PC-9 (cell line): ENCODE data around the gene C1QL2. TPM values are rescaled to one million over a fixed set of nuclear protein-coding genes. Genes with fewer than 3 reads are reported as not detected.

Source experiments
- BruUV-seq: library from RNA; stranded (reverse); fragments of 400-500 nt; replicated peaks from 2 replicates; lab custom pipeline; 2021; lab: Mats Ljungman, UMichigan
- CTCF ChIA-PET: fragments of 300-600 bp; sonication (Branson Sonifier 250); formaldehyde crosslinking; loops from one replicate; lab custom pipeline; 2022; ENCODE audit warnings: antibody characterized with exemption; lab: Charles Lee
- POLR2A ChIA-PET: fragments of 300-600 bp; sonication (Branson Sonifier 250); formaldehyde crosslinking; loops from one replicate; lab custom pipeline; 2022; ENCODE audit warnings: antibody characterized with exemption; ENCODE audit not compliant: unreplicated experiment; lab: Charles Lee
- DNase-seq, 2 experiments: peaks; one replicate each; pipeline versions ENCODE4 v3.0.0 to v3.0.0-alpha.2; 2015 to 2022; ENCODE audit warnings: mixed read lengths in 1 of 2
- H2AFZ ChIP-seq: fragments of 200-600 bp; sonication (generic); 2 replicates; pipeline ENCODE4 v1.8.1; 2017; ENCODE audit warnings: antibody characterized with exemption
- H3F3A ChIP-seq: fragments of 200-600 bp; sonication (generic); 2 replicates; pipeline ENCODE4 v1.8.1; 2017; ENCODE audit warnings: antibody characterized with exemption, mild to moderate bottlenecking, low read depth; ENCODE audit not compliant: insufficient read depth
- H3K27ac ChIP-seq: fragments of 200-600 bp; sonication (generic); 2 replicates; pipeline ENCODE4 v1.6.1; 2016; ENCODE audit warnings: mixed run types
- H3K27me3 ChIP-seq: fragments of 200-600 bp; sonication (generic); 2 replicates; pipeline ENCODE4 v1.6.1; 2016; ENCODE audit warnings: low read depth, mixed run types; ENCODE audit not compliant: insufficient read depth
- H3K36me3 ChIP-seq: fragments of 200-600 bp; sonication (generic); 2 replicates; pipeline ENCODE4 v1.6.1; 2016; ENCODE audit warnings: low read depth, mixed run types
- H3K4me1 ChIP-seq: fragments of 200-600 bp; sonication (generic); replicated peaks from 2 replicates; pipeline ENCODE4 v1.6.1; 2016; ENCODE audit warnings: mixed run types; ENCODE audit not compliant: insufficient read depth
- H3K4me2 ChIP-seq: fragments of 200-600 bp; sonication (generic); 2 replicates; pipeline ENCODE4 v1.6.1; 2017; ENCODE audit warnings: mixed run types
- H3K4me3 ChIP-seq: fragments of 200-600 bp; sonication (generic); 2 replicates; pipeline ENCODE4 v1.6.1; 2016; ENCODE audit warnings: mixed run types
- H3K79me2 ChIP-seq: fragments of 200-600 bp; sonication (generic); 2 replicates; pipeline ENCODE4 v1.6.1; 2017; ENCODE audit warnings: low read depth, mixed run types
- H3K9me2 ChIP-seq: fragments of 200-600 bp; sonication (generic); 2 replicates; pipeline ENCODE4 v1.8.1; 2017; ENCODE audit warnings: mild to moderate bottlenecking; ENCODE audit not compliant: insufficient read depth
- H3K9me3 ChIP-seq: fragments of 200-600 bp; sonication (generic); 2 replicates; pipeline ENCODE4 v1.8.1; 2016; ENCODE audit warnings: low read depth; ENCODE audit not compliant: insufficient read depth
- H4K20me1 ChIP-seq: fragments of 200-600 bp; sonication (generic); 2 replicates; pipeline ENCODE4 v1.8.1; 2017; ENCODE audit not compliant: insufficient read depth
- CTCF ChIP-seq: fragments of 200-600 bp; sonication (generic); conservative IDR thresholded peaks from 2 replicates; pipeline ENCODE4 v1.6.1; 2017; ENCODE audit warnings: mixed run types, antibody characterized with exemption, mild to moderate bottlenecking, moderate library complexity
- EZH2 ChIP-seq: fragments of 200-600 bp; sonication (generic); IDR thresholded peaks from 2 replicates; pipeline ENCODE4 v1.8.0; 2017; ENCODE audit warnings: antibody characterized with exemption, low read depth
- intact Hi-C: fragments of 100-400 bp; cut with micrococcal nuclease; formaldehyde crosslinking; loops from one replicate; pipeline ENCODE4 v1.10.0; 2022; ENCODE audit not compliant: unreplicated experiment
- total RNA-seq: library from RNA; stranded (reverse); gene quantifications from 2 replicates; pipeline ENCODE4 v1.2.3, GENCODE V29; 2021

The C1QL2 gene
- total RNA-seq, 1 experiment from 2014 or later, result not detected

- Histone ChIP-seq H4K20me1 (no peaks in the 10 kb centered on the region), H2AFZ (no peak overlapping the region), H3K27me3 (no peaks in the 10 kb centered on the region), H3F3A (peaks cover 8% of the 10 kb centered on the region; the same call in 1 of the 2 replicates), H3K4me3 (no peak overlapping the region), H3K27ac (no peak overlapping the region), H3K36me3 (no peaks in the 10 kb centered on the region), H3K4me1 (peaks cover 10% of the 10 kb centered on the region), H3K4me2 (no peak overlapping the region), H3K9me3 (peaks cover 8% of the 10 kb centered on the region), H3K9me2 (no peaks in the 10 kb centered on the region), H3K79me2 (no peaks in the 10 kb centered on the region)
- POLR2A ChIA-PET, result no interaction called here
- TF ChIP-seq CTCF (no peak), EZH2 (no peak)
- DNase-seq, result no peak
- BruUV-seq, result no TSS peak
- CTCF ChIA-PET, result no interaction called here
- intact Hi-C loops, result no loop called here
Observed at GRCh38 chr2:119116411-119117295, 41.9 kb downstream of the C1QL2 start.

DNA sequence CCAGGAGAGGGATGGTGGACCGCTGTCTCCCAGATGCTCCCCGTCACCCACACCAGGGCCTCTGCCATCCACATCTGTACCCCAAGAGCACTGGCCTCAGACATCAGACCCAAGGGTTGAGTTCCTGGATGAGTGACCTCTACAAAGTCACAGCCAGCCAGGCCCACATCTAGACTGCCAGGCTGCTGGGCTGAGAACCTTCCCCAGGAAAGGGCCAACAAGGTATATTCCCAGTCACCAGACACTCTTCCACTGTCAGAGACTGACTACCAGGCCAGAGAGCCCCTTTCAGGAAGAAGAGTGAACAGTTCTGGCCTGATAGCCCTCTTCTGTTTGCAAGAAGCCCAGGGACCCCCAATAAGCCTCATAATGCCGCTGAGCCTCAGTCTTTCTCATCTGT is 44.3 kb downstream of the C1QL2 start:
- H3K4me3 ChIP-seq, result no peak overlapping the region
- H3K9me3 ChIP-seq, result peaks cover 30% of the 10 kb centered on the region
- no peaks in the 10 kb centered on the region for H3K79me2 ChIP-seq
- H3K4me2 ChIP-seq, result no peak overlapping the region
- H3K9me2 ChIP-seq, result no peaks in the 10 kb centered on the region
- no peak overlapping the region for H2AFZ ChIP-seq
- ChIA-PET CTCF (no interaction called here), POLR2A (no interaction called here)
- no TSS peak for BruUV-seq
- intact Hi-C loops, result no loop called here
- H4K20me1 ChIP-seq, result no peaks in the 10 kb centered on the region
- peaks cover 10% of the 10 kb centered on the region for H3K4me1 ChIP-seq
- H3K27me3 ChIP-seq, result no peaks in the 10 kb centered on the region
- H3F3A ChIP-seq, result peaks cover 20% of the 10 kb centered on the region
- TF ChIP-seq EZH2 (no peak), CTCF (no peak)
- H3K27ac ChIP-seq, result no peak overlapping the region
- H3K36me3 ChIP-seq, result no peaks in the 10 kb centered on the region
- DNase-seq, result no peak

DNA sequence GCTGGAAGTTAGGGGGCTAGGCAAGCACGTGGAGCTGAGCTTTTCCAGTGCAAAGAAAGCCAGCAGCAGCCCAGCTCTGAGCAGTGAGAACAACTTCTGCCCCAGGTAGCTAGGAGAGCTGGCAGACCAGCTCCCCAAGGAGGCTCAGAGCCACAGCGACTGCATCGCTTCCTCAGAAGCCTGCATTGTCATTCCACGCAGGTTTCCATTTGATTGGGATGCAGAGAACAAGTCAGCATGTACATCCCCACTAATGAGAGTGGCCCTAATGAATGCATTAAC is 45.1 kb downstream of the C1QL2 start:
- ChIA-PET POLR2A (no interaction called here), CTCF (no interaction called here)
- Histone ChIP-seq H2AFZ (no peak overlapping the region), H3K9me2 (no peaks in the 10 kb centered on the region), H3K27ac (no peak overlapping the region), H3K4me2 (no peak overlapping the region), H3K36me3 (no peaks in the 10 kb centered on the region), H4K20me1 (no peaks in the 10 kb centered on the region), H3F3A (peaks cover 20% of the 10 kb centered on the region), H3K27me3 (no peaks in the 10 kb centered on the region), H3K4me1 (peaks cover 10% of the 10 kb centered on the region), H3K9me3 (peaks cover 35% of the 10 kb centered on the region), H3K79me2 (no peaks in the 10 kb centered on the region), H3K4me3 (no peak overlapping the region)
- intact Hi-C loops, result no loop called here
- BruUV-seq, result no TSS peak
- DNase-seq, result no peak
- TF ChIP-seq CTCF (no peak), EZH2 (no peak)
